DND-41 (cell line): ENCODE results near the gene MACF1.

Experiments
- EZH2 ChIP-seq: IDR thresholded peaks from 3 replicates; pipeline ENCODE4 v1.6.1; 2012; ENCODE audit warnings: borderline replicate concordance, low read depth, mild to moderate bottlenecking, moderate library complexity, low read length, inconsistent platforms; ENCODE audit not compliant: severe bottlenecking
- TF ChIP-seq, protein P1 (sequence below): IDR thresholded peaks from 2 replicates; pipeline ENCODE4 v1.5.1; 2012; ENCODE audit warnings: borderline replicate concordance, low read length, moderate library complexity, mild to moderate bottlenecking; ENCODE audit not compliant: poor library complexity, severe bottlenecking; ENCODE audit errors: extremely low read depth

DNA sequence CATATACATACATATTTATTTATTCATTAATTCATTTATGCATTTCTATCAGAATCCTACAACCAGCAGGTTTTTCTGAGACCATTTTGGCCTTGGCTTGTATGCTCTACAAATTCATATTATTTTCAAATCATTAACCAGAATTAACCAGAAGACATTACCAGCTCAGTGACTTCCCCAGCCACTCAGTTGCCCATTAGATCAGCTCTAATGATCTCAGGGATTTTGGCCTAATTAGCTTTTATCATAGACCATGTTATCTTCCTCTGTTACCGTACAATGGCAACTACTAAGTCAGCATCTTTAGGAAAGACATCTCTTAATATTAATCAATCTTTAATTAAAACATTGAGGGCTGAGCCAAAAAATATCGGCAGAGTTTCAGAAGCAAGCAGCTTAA lies 196.6 kb downstream of the MACF1 start:
- TF ChIP-seq, protein P1, sequence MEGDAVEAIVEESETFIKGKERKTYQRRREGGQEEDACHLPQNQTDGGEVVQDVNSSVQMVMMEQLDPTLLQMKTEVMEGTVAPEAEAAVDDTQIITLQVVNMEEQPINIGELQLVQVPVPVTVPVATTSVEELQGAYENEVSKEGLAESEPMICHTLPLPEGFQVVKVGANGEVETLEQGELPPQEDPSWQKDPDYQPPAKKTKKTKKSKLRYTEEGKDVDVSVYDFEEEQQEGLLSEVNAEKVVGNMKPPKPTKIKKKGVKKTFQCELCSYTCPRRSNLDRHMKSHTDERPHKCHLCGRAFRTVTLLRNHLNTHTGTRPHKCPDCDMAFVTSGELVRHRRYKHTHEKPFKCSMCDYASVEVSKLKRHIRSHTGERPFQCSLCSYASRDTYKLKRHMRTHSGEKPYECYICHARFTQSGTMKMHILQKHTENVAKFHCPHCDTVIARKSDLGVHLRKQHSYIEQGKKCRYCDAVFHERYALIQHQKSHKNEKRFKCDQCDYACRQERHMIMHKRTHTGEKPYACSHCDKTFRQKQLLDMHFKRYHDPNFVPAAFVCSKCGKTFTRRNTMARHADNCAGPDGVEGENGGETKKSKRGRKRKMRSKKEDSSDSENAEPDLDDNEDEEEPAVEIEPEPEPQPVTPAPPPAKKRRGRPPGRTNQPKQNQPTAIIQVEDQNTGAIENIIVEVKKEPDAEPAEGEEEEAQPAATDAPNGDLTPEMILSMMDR: no peak
- TF ChIP-seq EZH2: no peak
